ENCODE results near the gene EBF4. TPM values are rescaled to one million over a fixed set of nuclear protein-coding genes. Genes with fewer than 3 reads are reported as not detected.

The EBF4 gene
- total RNA-seq, 6 experiments from 2014 or later = 0.14 to 0.48 (median 0.46) TPM; not detected in 3

DNA sequence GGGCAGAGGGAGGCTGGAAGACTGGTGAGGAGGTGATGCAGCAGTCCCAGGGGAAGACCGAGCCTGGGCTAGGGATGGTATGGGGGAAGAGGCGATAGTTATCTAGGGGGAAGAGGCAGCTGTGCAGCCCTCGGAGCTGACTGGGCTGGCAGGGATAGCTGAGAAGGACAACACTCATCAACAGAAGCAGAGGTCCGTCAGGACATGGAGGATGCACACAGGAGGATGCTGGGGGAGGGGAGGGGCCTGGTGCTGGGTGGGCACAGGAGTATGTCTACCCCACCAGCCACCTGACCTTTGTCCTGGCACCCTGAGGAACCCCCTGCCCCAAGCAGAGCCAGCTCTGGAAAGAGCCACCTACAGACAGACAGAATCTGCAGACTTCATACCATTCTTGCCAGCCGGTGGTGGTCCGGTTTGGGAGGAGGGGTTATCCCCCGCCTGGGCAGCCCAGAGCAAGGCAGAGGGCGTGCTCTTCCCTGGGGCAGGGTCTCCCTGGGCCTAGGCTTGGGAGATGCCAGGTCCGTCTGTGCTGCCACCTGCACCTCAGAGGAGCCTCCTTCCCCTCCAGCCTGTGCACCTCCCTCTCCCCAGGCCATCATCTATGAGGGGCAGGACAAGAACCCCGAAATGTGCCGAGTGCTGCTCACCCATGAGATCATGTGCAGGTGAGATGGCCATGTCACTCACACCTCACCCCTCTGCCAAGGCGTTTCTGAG is 14.9 kb downstream of the EBF4 start:
- no peak for DNase-seq
- Mint-ChIP-seq H3K27ac (no peak overlapping the region), H3K4me1 (ENCODE audit: low read depth) (no peaks in the 10 kb centered on the region), H3K36me3 (ENCODE audit: low read depth) (no peaks in the 10 kb centered on the region), H3K9me3 (no peaks in the 10 kb centered on the region), H3K4me3 (no peak overlapping the region), H3K27me3 (ENCODE audit: insufficient read depth) (peaks cover 44% of the 10 kb centered on the region)
- TF ChIP-seq CTCF (IDR thresholded peaks at IDR 0.05) = no peak

DNA sequence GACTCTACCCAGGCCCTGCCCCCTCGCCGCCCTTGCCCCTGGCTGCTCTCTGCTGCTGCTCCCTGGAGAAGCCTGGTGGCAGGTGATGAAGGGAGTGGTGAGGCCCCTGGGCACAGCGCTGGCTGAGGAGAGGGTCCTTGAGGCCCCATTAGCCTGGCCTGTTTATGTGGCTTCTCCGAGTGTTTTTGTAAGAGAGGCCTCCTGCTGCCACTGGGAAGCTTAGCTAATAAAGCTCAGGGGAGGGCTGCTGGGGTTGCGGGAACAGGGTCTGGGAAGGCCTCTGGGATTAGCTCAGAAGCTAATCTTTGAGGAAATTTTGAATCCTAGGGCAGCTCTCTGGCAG is 15.5 kb downstream of the EBF4 start:
- no peak for TF ChIP-seq CTCF (IDR thresholded peaks at IDR 0.05)
- Mint-ChIP-seq H3K4me3 (no peak overlapping the region), H3K36me3 (ENCODE audit: low read depth) (no peaks in the 10 kb centered on the region), H3K27me3 (ENCODE audit: insufficient read depth) (peaks cover 39% of the 10 kb centered on the region), H3K4me1 (ENCODE audit: low read depth) (no peaks in the 10 kb centered on the region), H3K27ac (no peak overlapping the region), H3K9me3 (no peaks in the 10 kb centered on the region)
- DNase-seq = no peak

DNA sequence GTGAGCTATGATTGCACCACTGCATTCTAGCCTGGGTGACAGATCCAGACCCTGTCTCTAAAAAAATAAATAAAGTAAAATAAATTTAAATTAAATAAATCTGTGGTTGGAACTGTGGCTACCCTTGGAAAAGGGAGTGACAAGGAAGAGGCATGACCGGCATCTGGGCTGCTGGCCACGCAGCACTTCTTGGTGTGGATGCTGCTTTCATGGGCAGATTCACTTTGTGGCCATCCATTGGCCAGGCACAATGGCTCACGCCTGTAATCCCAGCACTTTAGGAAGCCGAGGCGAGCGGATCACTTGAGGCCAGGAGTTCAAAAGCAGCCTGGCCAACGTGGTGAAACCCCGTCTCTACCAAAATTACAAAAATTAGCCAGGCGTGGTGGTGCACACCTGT is 16.1 kb downstream of the EBF4 start:
- Mint-ChIP-seq H3K36me3 (ENCODE audit: low read depth) (no peaks in the 10 kb centered on the region), H3K9me3 (no peaks in the 10 kb centered on the region), H3K27ac (no peak overlapping the region), H3K4me3 (no peak overlapping the region), H3K27me3 (ENCODE audit: insufficient read depth) (peaks cover 34% of the 10 kb centered on the region), H3K4me1 (ENCODE audit: low read depth) (no peaks in the 10 kb centered on the region)
- no peak for DNase-seq
- no peak for TF ChIP-seq CTCF (IDR thresholded peaks at IDR 0.05)

GRCh38 chr20:2709205-2709981 is 16.8 kb downstream of the EBF4 start:
- TF ChIP-seq CTCF (IDR thresholded peaks at IDR 0.05) = no peak
- DNase-seq = no peak
- H3K27ac Mint-ChIP-seq = no peak overlapping the region
- H3K9me3 Mint-ChIP-seq = no peaks in the 10 kb centered on the region
- no peaks in the 10 kb centered on the region for H3K36me3 Mint-ChIP-seq (ENCODE audit: low read depth)
- no peaks in the 10 kb centered on the region for H3K4me1 Mint-ChIP-seq (ENCODE audit: low read depth)
- H3K27me3 Mint-ChIP-seq (ENCODE audit: insufficient read depth) = peaks cover 33% of the 10 kb centered on the region
- no peak overlapping the region for H3K4me3 Mint-ChIP-seq

DNA sequence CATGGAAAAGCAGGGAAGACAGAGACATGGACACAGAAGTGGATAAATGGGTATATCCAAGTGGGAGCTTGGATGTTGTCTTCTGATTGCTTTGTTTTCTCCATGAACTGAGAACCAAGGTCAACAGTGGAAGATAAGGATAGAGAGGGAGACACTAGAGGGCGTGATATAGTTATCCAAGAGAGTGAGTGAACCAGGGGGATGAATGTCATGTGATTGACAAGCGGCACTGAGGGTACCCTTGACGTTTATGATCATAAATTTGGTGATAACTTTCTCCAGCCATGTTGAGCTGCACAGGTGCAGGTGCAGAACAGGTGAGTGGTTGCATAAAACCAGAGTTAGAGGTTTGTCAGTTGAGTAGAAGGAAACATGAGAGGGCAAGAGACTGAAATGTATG is 20.7 kb downstream of the EBF4 start:
- no peak overlapping the region for H3K27ac Mint-ChIP-seq
- H3K4me3 Mint-ChIP-seq = no peak overlapping the region
- H3K27me3 Mint-ChIP-seq (ENCODE audit: insufficient read depth) = peaks cover 13% of the 10 kb centered on the region
- H3K36me3 Mint-ChIP-seq (ENCODE audit: low read depth) = no peaks in the 10 kb centered on the region
- H3K9me3 Mint-ChIP-seq = no peaks in the 10 kb centered on the region
- DNase-seq = no peak
- no peaks in the 10 kb centered on the region for H3K4me1 Mint-ChIP-seq (ENCODE audit: low read depth)
- TF ChIP-seq CTCF (IDR thresholded peaks at IDR 0.05) = peak; percentile 59
